GM21717 (cell line): ENCODE data around the gene P2RX4.
A peak's percentile ranks its signal among the peaks of the same experiment; 100 is the strongest.
"Not testable (repeated sequence)": the region's sequence is repeated elsewhere in the genome, so short reads cannot be mapped to it uniquely, and the experiment has no call there.

ENCODE experiments used
- ATAC-seq: cut with Tn5 transposase; IDR thresholded peaks from one replicate; pipeline ENCODE4 v1.9.1; 2021; ENCODE audit warnings: mild to moderate bottlenecking, moderate library complexity; ENCODE audit not compliant: unreplicated experiment

Gene P2RX4

GRCh38 chr12:121239351-121240061 is 29.6 kb downstream of the P2RX4 start:
- ATAC-seq = no peak

DNA sequence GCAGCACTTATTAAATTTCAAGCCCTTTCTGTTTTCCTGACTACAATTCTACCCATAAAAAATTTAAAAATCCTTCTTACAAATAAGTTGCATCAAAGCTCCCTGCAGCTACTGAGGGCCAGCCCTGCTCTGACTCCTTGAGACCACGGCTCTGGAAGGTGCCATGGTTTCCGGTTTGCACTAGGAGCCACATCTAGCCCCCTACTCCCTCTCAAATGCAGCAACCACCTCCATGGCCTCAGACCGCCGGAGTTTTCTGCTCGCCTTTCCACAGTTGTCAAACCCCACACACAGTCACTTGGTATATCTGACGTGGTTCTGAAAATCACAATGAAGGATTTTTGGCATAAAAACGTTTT is 30.1 kb downstream of the P2RX4 start:
- ATAC-seq = no peak

DNA sequence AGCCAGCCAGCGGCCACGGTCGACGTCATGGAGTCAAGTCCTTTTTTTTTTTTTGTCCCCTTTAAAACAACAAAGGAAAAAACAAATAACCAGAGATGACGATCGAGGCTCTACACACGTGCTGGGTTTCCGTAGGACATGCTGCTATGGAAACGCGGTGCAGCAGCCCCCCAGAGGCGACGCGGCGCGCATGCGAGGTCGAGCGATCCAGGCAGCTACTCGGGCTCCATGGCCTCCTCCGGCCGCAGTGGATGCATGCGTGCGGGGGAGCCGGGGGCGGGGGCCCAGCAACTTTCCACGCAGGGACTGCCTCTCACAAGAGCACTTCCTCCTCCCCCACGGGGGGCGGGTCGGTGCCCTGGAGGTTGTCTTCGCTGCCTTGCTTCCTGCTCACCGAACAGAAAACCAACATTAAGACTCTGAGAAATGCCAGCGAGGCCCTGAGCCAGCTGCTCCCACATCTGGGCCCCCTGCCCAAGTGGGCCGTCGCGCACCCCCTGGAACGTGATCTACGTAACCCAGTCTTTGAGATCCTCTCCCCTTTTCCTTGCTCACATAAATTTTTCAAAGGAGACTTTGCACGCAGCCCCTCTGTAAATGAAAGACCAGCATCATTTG is 30.7 kb downstream of the P2RX4 start:
- ATAC-seq = no peak

GRCh38 chr12:121241156-121241970 is 31.4 kb downstream of the P2RX4 start:
- no peak for ATAC-seq

DNA sequence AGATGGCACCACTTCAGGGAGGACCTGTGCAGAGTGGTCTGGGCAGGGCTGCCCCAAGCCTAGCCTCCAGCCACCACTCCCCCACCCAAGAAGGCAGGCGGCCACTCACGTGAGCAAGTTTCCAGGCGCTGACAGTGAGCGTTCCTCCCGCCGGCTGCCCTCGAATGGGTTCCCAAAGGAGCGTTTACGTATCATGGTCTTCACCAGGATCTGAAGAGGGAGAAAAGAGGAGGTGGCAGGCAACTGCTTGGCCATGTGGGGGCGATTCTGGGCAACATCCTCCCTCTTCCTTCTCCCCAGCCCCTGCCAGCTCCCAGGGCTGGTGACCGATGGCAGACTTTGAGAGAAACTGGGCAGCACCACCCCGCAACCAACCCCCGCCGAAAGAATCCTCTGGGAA is 35.1 kb downstream of the P2RX4 start:
- ATAC-seq = no peak

- no peak for ATAC-seq
These were observed 36.0 kb downstream of the P2RX4 start for GRCh38 chr12:121245951-121246350.

DNA sequence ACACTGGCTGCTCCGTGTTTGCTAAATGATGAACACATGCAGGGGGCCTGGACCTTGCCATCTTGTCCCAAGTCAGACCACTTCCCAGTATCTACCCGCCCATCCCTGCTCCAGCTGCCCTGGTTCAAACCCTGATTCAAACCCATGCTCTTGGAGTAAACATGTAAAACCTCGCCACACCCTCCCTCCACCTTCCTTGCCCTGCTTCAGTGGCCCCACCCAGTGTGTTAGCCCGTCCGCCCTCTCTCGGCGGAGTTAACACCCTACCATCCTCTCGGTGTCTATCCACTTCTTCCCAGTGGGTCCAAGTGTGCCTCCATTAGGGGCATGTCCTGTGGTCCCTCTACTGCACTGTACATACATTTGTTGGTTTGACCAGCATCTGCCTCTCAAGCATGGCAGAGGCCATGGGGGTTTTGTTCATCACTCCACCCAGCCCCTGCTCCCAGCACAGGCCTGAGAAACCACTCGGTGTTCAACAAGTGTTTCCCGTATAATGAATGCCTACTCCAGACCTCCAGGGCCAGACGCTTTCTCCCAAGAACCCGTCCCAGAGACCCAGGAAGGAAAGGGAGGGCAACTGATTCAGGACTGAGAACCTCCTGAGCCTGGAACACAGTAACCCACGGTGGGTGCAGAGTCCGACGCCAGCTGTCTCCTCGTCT is 37.1 kb downstream of the P2RX4 start:
- ATAC-seq = no peak

DNA sequence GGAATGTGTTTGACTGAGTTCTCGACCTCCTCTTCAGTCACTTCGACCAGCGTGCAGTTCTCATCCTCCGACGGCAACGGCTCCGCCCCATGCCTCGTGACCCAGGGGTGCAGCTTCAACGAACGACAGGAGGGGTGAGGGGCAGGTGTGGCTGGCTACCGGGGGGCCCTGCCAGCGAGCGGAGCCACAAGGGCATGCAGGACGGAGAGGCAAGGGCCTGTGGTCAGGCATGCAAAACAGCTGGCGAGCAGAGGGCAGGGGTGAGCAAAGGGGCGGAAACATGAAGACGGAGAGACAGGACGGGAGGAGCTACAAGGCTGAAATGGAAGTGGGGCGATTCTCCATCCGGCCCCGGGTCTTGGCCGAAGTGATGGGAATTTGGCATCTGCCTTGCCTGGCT is 38.7 kb downstream of the P2RX4 start:
- ATAC-seq = peak; percentile 76

- ATAC-seq = no peak
These were observed 40.4 kb downstream of the P2RX4 start for GRCh38 chr12:121250359-121250758.

DNA sequence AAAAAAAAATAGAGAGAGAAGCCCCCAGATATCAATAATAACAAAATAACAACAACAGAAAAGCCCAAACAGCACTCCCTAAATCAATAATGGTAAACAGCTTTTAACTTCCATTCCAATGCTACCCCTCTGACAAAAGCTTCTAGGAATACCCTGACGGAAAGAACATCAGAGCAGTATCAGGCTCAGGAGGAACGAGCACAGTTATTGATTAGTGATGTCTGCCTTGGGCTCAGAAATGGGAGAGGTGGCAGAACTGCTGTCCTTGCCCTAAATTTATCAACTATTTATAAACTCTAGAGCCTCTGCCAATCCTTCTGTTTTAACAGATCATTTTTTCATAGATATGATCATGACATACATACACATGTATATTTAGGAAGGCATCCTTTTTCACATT is 41.9 kb downstream of the P2RX4 start:
- ATAC-seq = no peak

DNA sequence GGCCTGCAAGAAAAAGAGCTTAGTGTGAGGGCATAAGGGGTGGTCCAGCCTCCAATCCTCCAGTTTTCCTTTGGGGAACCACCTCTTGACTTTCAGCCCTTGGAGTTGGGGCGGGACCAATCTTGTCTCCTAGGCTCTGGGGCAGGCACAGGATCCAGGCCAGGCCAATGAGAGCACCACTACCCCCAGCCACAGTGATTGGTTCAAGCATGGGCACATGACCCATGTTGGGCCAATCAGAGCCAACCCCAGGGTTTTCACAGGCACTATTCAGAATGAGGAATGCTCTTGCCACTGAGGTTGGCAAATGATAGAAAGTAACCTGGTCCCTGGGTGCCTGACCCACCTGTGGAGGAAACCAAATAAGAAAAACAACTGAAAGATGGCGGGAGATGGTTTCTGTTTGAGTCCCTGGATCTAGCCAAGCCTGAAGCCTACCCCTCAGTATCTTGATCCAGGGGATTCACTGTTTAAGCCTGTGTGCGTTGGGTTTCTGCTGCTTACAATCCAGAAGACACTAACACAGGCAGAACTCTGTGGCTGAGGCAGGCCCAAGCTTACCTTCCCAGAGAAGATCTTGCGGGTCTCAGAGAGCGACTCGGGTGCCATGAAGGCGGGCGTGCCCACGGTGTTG is 42.9 kb downstream of the P2RX4 start:
- no peak for ATAC-seq

DNA sequence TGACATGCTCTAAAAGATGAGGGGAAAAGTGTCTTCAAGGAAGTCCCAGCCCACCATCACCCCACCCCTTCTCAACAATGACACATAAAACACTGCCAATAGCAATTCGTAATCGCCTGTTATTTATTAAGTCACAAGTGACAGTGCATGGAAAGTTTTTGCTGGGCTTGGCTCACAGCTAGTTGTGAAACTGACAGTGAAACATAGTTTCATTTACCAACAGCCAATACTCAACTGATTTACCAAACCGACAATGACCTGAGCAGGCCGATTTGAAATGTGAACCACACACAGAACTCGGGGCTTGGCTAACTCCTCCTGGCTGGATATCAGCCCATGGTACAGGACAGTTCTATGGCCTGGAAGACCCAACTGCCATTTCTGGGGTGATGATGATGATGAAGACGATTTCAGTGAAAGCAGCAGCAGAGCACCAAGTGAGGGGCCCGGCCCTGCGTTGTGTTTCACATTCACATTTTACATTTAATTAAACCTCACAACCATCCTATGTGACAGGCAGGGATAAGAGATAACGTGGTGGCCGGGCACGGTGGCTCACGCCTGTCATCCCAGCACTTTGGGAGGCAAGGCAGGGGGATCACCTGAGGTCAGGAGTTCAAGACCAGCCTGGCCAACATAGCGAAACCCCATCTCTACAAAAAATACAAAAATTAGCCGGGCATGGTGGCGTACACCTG is 43.9 kb downstream of the P2RX4 start:
- no peak for ATAC-seq

DNA sequence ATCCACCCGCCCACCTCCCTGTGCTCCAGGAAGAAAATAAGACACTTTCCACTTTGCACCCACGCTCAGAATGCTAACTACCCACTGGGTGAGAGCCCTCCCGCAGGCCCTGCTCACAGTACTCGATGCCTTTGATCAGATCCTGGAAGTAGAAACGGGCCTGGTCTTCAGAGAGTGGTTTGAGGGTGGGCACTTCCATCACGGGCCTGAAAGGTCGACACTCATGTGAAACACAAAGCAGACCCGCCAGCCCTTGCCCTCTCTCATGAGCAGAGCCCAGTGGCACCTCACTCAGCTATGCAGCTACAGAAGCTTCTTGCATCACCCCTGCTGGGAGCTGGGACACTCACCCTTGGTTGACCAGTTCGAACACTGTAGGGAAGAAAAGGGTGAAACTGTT is 45.5 kb downstream of the P2RX4 start:
- ATAC-seq = no peak

- not testable (repeated sequence) for ATAC-seq
These were observed 47.9 kb downstream of the P2RX4 start for GRCh38 chr12:121257704-121258449.

DNA sequence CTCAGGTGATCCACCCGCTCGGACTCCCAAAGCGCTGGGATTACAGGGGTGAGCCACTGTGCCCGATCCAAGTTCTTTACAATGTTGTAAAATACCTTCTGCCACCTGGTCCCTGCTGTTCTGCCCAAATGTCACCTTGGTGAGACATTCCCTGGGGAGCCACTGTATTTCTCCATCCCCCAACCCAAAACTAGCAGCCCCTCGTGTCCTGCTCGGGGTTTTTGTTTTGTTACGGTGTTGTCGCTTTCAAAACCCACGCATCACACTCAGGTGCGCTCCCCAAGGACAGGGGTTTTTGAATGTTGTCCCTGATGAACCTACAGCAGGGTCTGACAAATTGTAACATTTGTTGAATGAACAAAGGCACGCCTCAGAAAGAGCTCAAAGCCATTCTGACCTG is 49.1 kb downstream of the P2RX4 start:
- ATAC-seq = no peak

- ATAC-seq = no peak
These were observed 50.2 kb downstream of the P2RX4 start for GRCh38 chr12:121260091-121260490.

DNA sequence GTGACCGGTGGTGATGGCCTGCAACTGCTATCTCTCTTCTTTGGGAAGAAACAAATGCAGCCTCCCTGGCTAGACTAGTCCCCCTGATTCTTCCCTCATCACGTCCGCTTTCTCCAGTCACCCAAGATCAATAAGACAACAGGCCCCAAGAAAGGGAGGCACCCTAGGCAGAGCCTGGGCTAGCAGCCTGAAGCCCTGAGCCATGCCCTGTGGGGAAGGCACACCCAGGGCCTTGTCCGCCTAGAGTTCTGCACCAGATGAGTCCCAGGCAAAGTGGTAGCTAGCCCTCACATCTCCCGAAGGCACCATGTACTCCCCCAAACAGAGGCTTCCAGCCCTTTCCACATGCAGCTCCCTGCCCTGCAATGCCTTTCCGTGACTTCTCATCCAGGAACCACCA is 51.5 kb downstream of the P2RX4 start:
- no peak for ATAC-seq

GRCh38 chr12:121263206-121263935 is 53.4 kb downstream of the P2RX4 start:
- no peak for ATAC-seq

GRCh38 chr12:121264135-121264534 is 54.2 kb downstream of the P2RX4 start:
- no peak for ATAC-seq
